HUES6 (cell line): ENCODE data around the gene GRIK2.
"Not testable (repeated sequence)": the region's sequence is repeated elsewhere in the genome, so short reads cannot be mapped to it uniquely, and the experiment has no call there.

ENCODE experiments used
- H3K27ac ChIP-seq: 2 replicates; pipeline ENCODE4 v1.7.0; 2013; ENCODE audit warnings: low read depth, mild to moderate bottlenecking, low read length, inconsistent platforms
- H3K27me3 ChIP-seq: 2 replicates; pipeline ENCODE4 v1.6.1; 2013; ENCODE audit warnings: low read length; ENCODE audit not compliant: control insufficient read depth, insufficient read depth
- H3K36me3 ChIP-seq: 2 replicates; pipeline ENCODE4 v1.6.1; 2013; ENCODE audit warnings: low read length; ENCODE audit not compliant: control insufficient read depth, insufficient read depth
- H3K4me1 ChIP-seq: 2 replicates; pipeline ENCODE4 v1.6.1; 2013; ENCODE audit warnings: low read length; ENCODE audit not compliant: control insufficient read depth, insufficient read depth
- H3K4me3 ChIP-seq: 2 replicates; pipeline ENCODE4 v1.5.1; 2013; ENCODE audit warnings: low read depth, low read length
- H3K9ac ChIP-seq: one replicate; pipeline ENCODE4 v1.6.1; 2013; ENCODE audit warnings: mild to moderate bottlenecking, low read length
- H3K9me3 ChIP-seq: 2 replicates; pipeline ENCODE4 v1.6.1; 2013; ENCODE audit warnings: low read depth, low read length; ENCODE audit not compliant: control insufficient read depth, insufficient read depth

GRIK2 gene

GRCh38 chr6:102051001-102051400 lies 657.5 kb downstream of the GRIK2 start:
- Histone ChIP-seq H3K9me3 (no peaks in the 10 kb centered on the region), H3K27ac (no peak overlapping the region), H3K36me3 (no peaks in the 10 kb centered on the region), H3K9ac (no peak overlapping the region), H3K4me1 (no peaks in the 10 kb centered on the region), H3K4me3 (no peak overlapping the region), H3K27me3 (no peaks in the 10 kb centered on the region)

- no peaks in the 10 kb centered on the region for H3K27me3 ChIP-seq
- no peak overlapping the region for H3K9ac ChIP-seq
- H3K27ac ChIP-seq: no peak overlapping the region
- H3K9me3 ChIP-seq: no peaks in the 10 kb centered on the region
- no peak overlapping the region for H3K4me3 ChIP-seq
- no peaks in the 10 kb centered on the region for H3K4me1 ChIP-seq
- no peaks in the 10 kb centered on the region for H3K36me3 ChIP-seq
Measured at GRCh38 chr6:102051720-102052119, 658.2 kb downstream of the GRIK2 start.

- H3K4me3 ChIP-seq: no peak overlapping the region
- H3K9me3 ChIP-seq: no peaks in the 10 kb centered on the region
- H3K27ac ChIP-seq: no peak overlapping the region
- H3K9ac ChIP-seq: no peak overlapping the region
- no peaks in the 10 kb centered on the region for H3K4me1 ChIP-seq
- no peaks in the 10 kb centered on the region for H3K36me3 ChIP-seq
- no peaks in the 10 kb centered on the region for H3K27me3 ChIP-seq
Measured at GRCh38 chr6:102064142-102064541, 670.6 kb downstream of the GRIK2 start.

- H3K9ac ChIP-seq: no peak overlapping the region
Measured at GRCh38 chr6:102066301-102066700, 672.8 kb downstream of the GRIK2 start.

GRCh38 chr6:102068349-102068929 lies 674.9 kb downstream of the GRIK2 start:
- Histone ChIP-seq H3K9me3 (no peaks in the 10 kb centered on the region), H3K4me3 (no peak overlapping the region), H3K27ac (no peak overlapping the region), H3K9ac (no peak overlapping the region), H3K4me1 (no peaks in the 10 kb centered on the region), H3K27me3 (no peaks in the 10 kb centered on the region), H3K36me3 (no peaks in the 10 kb centered on the region)

More at GRCh38 chr6:102066301-102066700, 672.8 kb downstream of the GRIK2 start:
- Histone ChIP-seq H3K27ac (no peak overlapping the region), H3K9me3 (no peaks in the 10 kb centered on the region), H3K4me1 (no peaks in the 10 kb centered on the region), H3K36me3 (no peaks in the 10 kb centered on the region), H3K4me3 (no peak overlapping the region), H3K27me3 (no peaks in the 10 kb centered on the region)

- Histone ChIP-seq H3K27ac (no peak overlapping the region), H3K9me3 (peaks cover 15% of the 10 kb centered on the region; the same call in 1 of the 2 replicates), H3K9ac (no peak overlapping the region), H3K4me3 (no peak overlapping the region), H3K4me1 (no peaks in the 10 kb centered on the region), H3K36me3 (no peaks in the 10 kb centered on the region), H3K27me3 (no peaks in the 10 kb centered on the region)
Measured at GRCh38 chr6:102075539-102075938, 682.0 kb downstream of the GRIK2 start.

GRCh38 chr6:102085257-102085656 lies 691.7 kb downstream of the GRIK2 start:
- no peak overlapping the region for H3K9ac ChIP-seq
- peaks cover 8% of the 10 kb centered on the region; the same call in 1 of the 2 replicates for H3K9me3 ChIP-seq
- H3K4me3 ChIP-seq: no peak overlapping the region
- H3K27me3 ChIP-seq: no peaks in the 10 kb centered on the region
- H3K27ac ChIP-seq: no peak overlapping the region
- H3K4me1 ChIP-seq: no peaks in the 10 kb centered on the region
- H3K36me3 ChIP-seq: no peaks in the 10 kb centered on the region

GRCh38 chr6:102088160-102088559 lies 694.7 kb downstream of the GRIK2 start:
- not testable (repeated sequence) for H3K27me3 ChIP-seq, H3K4me1 ChIP-seq, H3K9me3 ChIP-seq, H3K36me3 ChIP-seq, H3K9ac ChIP-seq, H3K27ac ChIP-seq, H3K4me3 ChIP-seq

- Histone ChIP-seq H3K27ac (no peak overlapping the region), H3K9me3 (no peaks in the 10 kb centered on the region), H3K36me3 (no peaks in the 10 kb centered on the region), H3K4me1 (no peaks in the 10 kb centered on the region), H3K9ac (no peak overlapping the region), H3K27me3 (no peaks in the 10 kb centered on the region), H3K4me3 (no peak overlapping the region)
Measured at GRCh38 chr6:102114402-102114801, 720.9 kb downstream of the GRIK2 start.

- H3K4me1 ChIP-seq: no peaks in the 10 kb centered on the region
- no peaks in the 10 kb centered on the region for H3K27me3 ChIP-seq
- no peak overlapping the region for H3K4me3 ChIP-seq
- H3K9ac ChIP-seq: no peak overlapping the region
- no peaks in the 10 kb centered on the region for H3K36me3 ChIP-seq
- H3K27ac ChIP-seq: no peak overlapping the region
- no peaks in the 10 kb centered on the region for H3K9me3 ChIP-seq
Measured at GRCh38 chr6:102115911-102116310, 722.4 kb downstream of the GRIK2 start.

GRCh38 chr6:102118034-102118433 lies 724.5 kb downstream of the GRIK2 start:
- Histone ChIP-seq H3K27me3 (no peaks in the 10 kb centered on the region), H3K36me3 (no peaks in the 10 kb centered on the region), H3K27ac (no peak overlapping the region), H3K9me3 (no peaks in the 10 kb centered on the region), H3K4me1 (no peaks in the 10 kb centered on the region), H3K4me3 (no peak overlapping the region), H3K9ac (no peak overlapping the region)
